Ascending aorta (tissue), 2 donors: Measurements from ENCODE around the gene ISG20. TPM values are rescaled to one million over a fixed set of nuclear protein-coding genes. Genes with fewer than 3 reads are reported as not detected.

Experiments
- DNase-seq, 2 donors: peaks; one replicate each; pipeline ENCODE4 v3.0.0-alpha.2; 2019; ENCODE audit warnings: low spot score in 2 of 2
- H3K27ac ChIP-seq, 2 donors: fragments of 200-600 bp; sonication (generic); one replicate each; pipeline ENCODE4 v1.5.1; 2016 to 2017; ENCODE audit warnings: mild to moderate bottlenecking in 1 of 2
- H3K27me3 ChIP-seq: fragments of 200-600 bp; sonication (generic); one replicate; pipeline ENCODE4 v1.5.1; 2017
- H3K36me3 ChIP-seq, 2 donors: fragments of 200-600 bp; sonication (generic); one replicate each; pipeline ENCODE4 v1.5.1; 2016
- H3K4me1 ChIP-seq, 2 donors: fragments of 200-600 bp; sonication (generic); one replicate each; pipeline ENCODE4 v1.5.1; 2016 to 2017; ENCODE audit warnings: mild to moderate bottlenecking in 1 of 2
- H3K4me3 ChIP-seq, 2 donors: fragments of 200-600 bp; sonication (generic); one replicate each; pipeline ENCODE4 v1.5.1; 2016 to 2017; ENCODE audit warnings: mild to moderate bottlenecking in 1 of 2
- H3K9me3 ChIP-seq, 2 donors: fragments of 200-600 bp; sonication (generic); one replicate each; pipeline ENCODE4 v1.5.1; 2016
- CTCF ChIP-seq, 3 experiments: fragments of 200-600 bp in 2 of 3; fragments of 450-650 bp in 1 of 3; sonication (generic) in 2 of 3; IDR thresholded peaks; one replicate each; pipeline ENCODE4 v1.5.1; 2016 to 2019; ENCODE audit warnings: antibody characterized with exemption in 3 of 3, mild to moderate bottlenecking in 1 of 3, moderate library complexity in 1 of 3
- intact Hi-C: fragments of 100-400 bp; cut with DNase I; formaldehyde crosslinking; loops from one replicate; pipeline ENCODE4 v1.15.1; 2023
- total RNA-seq: library from RNA; depleted of rRNA; stranded (reverse); fragments of >200 nt; gene quantifications from one replicate; pipeline ENCODE4 v1.1.0, GENCODE V29; 2016

Gene ISG20
- total RNA-seq, 1 donor from 2014 or later, result 5.3 TPM

- Histone ChIP-seq H3K27me3 (no peaks in the 10 kb centered on the region), H3K4me1 (peaks cover 3 to 29% of the 10 kb centered on the region in 2 donors), H3K9me3 (no peaks in the 10 kb centered on the region), H3K4me3 (peak overlapping the region; percentile 59 to 64), H3K27ac (peak overlapping the region; percentile 81 to 91), H3K36me3 (no peaks in the 10 kb centered on the region)
- intact Hi-C loops, result loop anchor here (1.0 to 5.0 kb wide), 2 partner anchors 44 to 97 kb away; partner anchors contain the start of gene ACAN
- DNase-seq, result no peak
- TF ChIP-seq CTCF (IDR thresholded peaks at IDR 0.05), result no peak
These were observed 67.0 kb downstream of the ISG20 start for GRCh38 chr15:88705769-88706165.

Other genes with a start within 250 kb of the ISG20 start
- 29.7 TPM for gene MRPL46, start 171.6 kb upstream of the ISG20 start, total RNA-seq
- gene MRPS11, start 171.3 kb upstream of the ISG20 start, total RNA-seq, result 29.4 TPM
- gene DET1, start 92.3 kb upstream of the ISG20 start, total RNA-seq, result 1.6 TPM
- 13.5 TPM for gene AEN, start 17.7 kb upstream of the ISG20 start, total RNA-seq
- 113 TPM for gene ACAN, start 164.4 kb downstream of the ISG20 start, total RNA-seq